Small intestine (tissue), 7 donors: ENCODE measurements around the gene PPP4R2. TPM values are rescaled to one million over a fixed set of nuclear protein-coding genes. Genes with fewer than 3 reads are reported as not detected.

Experiments used
- DNase-seq, 2 donors: peaks; one replicate each; pipeline versions ENCODE4 v3.0.0 to v3.0.0-alpha.2; 2013
- FAIRE-seq: peaks from 2 replicates; lab custom pipeline; 2012; peaks lifted over from hg19 to GRCh38; lab: Jason Lieb, UNC
- H3K27ac ChIP-seq, 3 donors: one replicate each; pipeline ENCODE4 v1.5.1; 2013; ENCODE audit warnings: low read length in 2 of 3, mild to moderate bottlenecking in 2 of 3, control low read depth in 1 of 3, inconsistent platforms in 1 of 3, low read depth in 1 of 3, moderate library complexity in 1 of 3
- H3K27me3 ChIP-seq, 3 donors: one replicate each; pipeline ENCODE4 v1.6.1; 2013; ENCODE audit warnings: low read length in 3 of 3, inconsistent platforms in 1 of 3; ENCODE audit not compliant: control insufficient read depth in 3 of 3, insufficient read depth in 3 of 3
- H3K36me3 ChIP-seq, 3 donors: one replicate each; pipeline ENCODE4 v1.6.1; 2013; ENCODE audit warnings: low read length in 3 of 3, inconsistent platforms in 1 of 3, low read depth in 1 of 3, mild to moderate bottlenecking in 1 of 3, moderate library complexity in 1 of 3; ENCODE audit not compliant: control insufficient read depth in 3 of 3, insufficient read depth in 2 of 3
- H3K4me1 ChIP-seq, 3 donors: one replicate each; pipeline ENCODE4 v1.6.1; 2013; ENCODE audit warnings: low read length in 2 of 3, inconsistent platforms in 1 of 3, low read depth in 1 of 3, mild to moderate bottlenecking in 1 of 3, moderate library complexity in 1 of 3; ENCODE audit not compliant: control insufficient read depth in 3 of 3, insufficient read depth in 2 of 3
- H3K4me3 ChIP-seq, 3 donors: one replicate each; pipeline ENCODE4 v1.5.1; 2013; ENCODE audit warnings: low read length in 3 of 3, control low read depth in 1 of 3, inconsistent platforms in 1 of 3, low read depth in 1 of 3, mild to moderate bottlenecking in 1 of 3, moderate library complexity in 1 of 3
- H3K9me3 ChIP-seq, 2 donors: one replicate each; pipeline ENCODE4 v1.6.1; 2013; ENCODE audit warnings: low read depth in 1 of 2, low read length in 1 of 2; ENCODE audit not compliant: control insufficient read depth in 2 of 2, insufficient read depth in 1 of 2
- WGBS, 3 donors: extraction: QIAGEN DNeasy Blood & Tissue Kit; methylation state at CpG; one replicate each; pipeline ENCODE4 v1.1.7; 2013; 5-methylcytosine and 5-hydroxymethylcytosine counted together
- polyA plus RNA-seq, 4 donors: library from polyadenylated mRNA; stranded (reverse) in 3 of 4; unstranded in 1 of 4; fragments of 200-250 nt in 3 of 4; fragments of 120-200 nt in 1 of 4; gene quantifications; one replicate each; pipeline versions ENCODE4 v1.2.1 to v1.2.3, GENCODE V29; 2013
- donor health status: healthy with polysubstance abuse.
- donor health status: control.
- donor health status: control.
- donor health status: Bipolar disorder and iron deficiency.
- donor health status: healthy.

PPP4R2 gene
- polyA plus RNA-seq, 4 donors: 18.8 to 67.6 (median 24.1) TPM

- Histone ChIP-seq H3K4me3 (no peak overlapping the region), H3K27ac (no peak overlapping the region), H3K36me3 (peaks cover 0 to 31% (median 3%) of the 10 kb centered on the region in 3 donors), H3K9me3 (no peaks in the 10 kb centered on the region), H3K4me1 (peaks cover 0 to 4% (median 0%) of the 10 kb centered on the region in 3 donors), H3K27me3 (no peaks in the 10 kb centered on the region)
- FAIRE-seq (no peak), DNase-seq (no peak)
- WGBS, 3 donors: 69 to 82% (median 77%) methylated on average over 5 of the region's 5 CpGs
Observed at GRCh38 chr3:73018790-73019441, 22.3 kb downstream of the PPP4R2 start.

GRCh38 chr3:73021301-73021835, 24.8 kb downstream of the PPP4R2 start:
- no peaks in the 10 kb centered on the region for H3K27me3 ChIP-seq
- peaks cover 0 to 15% (median 0%) of the 10 kb centered on the region in 3 donors for H3K36me3 ChIP-seq
- no peak overlapping the region for H3K4me3 ChIP-seq
- no peaks in the 10 kb centered on the region for H3K9me3 ChIP-seq
- peaks cover 0 to 6% (median 4%) of the 10 kb centered on the region in 3 donors for H3K4me1 ChIP-seq
- DNase-seq (no peak), FAIRE-seq (no peak)
- H3K27ac ChIP-seq: no peak overlapping the region
- WGBS, 3 donors: 49 to 78% (median 52%) methylated on average over 4 of the region's 4 CpGs

GRCh38 chr3:73024836-73025235, 28.2 kb downstream of the PPP4R2 start:
- Histone ChIP-seq H3K4me1 (peaks cover 0 to 13% (median 7%) of the 10 kb centered on the region in 3 donors), H3K27me3 (no peaks in the 10 kb centered on the region), H3K9me3 (no peaks in the 10 kb centered on the region), H3K27ac (no peak overlapping the region), H3K36me3 (peaks cover 0 to 18% (median 0%) of the 10 kb centered on the region in 3 donors), H3K4me3 (no peak overlapping the region)
- FAIRE-seq (no peak), DNase-seq (peak in 1 of 2 donors; percentile 28)

- H3K27ac ChIP-seq: no peak overlapping the region
- H3K4me3 ChIP-seq: no peak overlapping the region
- H3K4me1 ChIP-seq: peaks cover 0 to 13% (median 3%) of the 10 kb centered on the region in 3 donors
- DNase-seq: no peak
- no peak for FAIRE-seq
- no peaks in the 10 kb centered on the region for H3K9me3 ChIP-seq
- no peaks in the 10 kb centered on the region for H3K27me3 ChIP-seq
- WGBS, 3 donors: 69 to 86% (median 75%) methylated on average over 6 of the region's 6 CpGs
- H3K36me3 ChIP-seq: peaks cover 0 to 15% (median 0%) of the 10 kb centered on the region in 3 donors
Observed at GRCh38 chr3:73026111-73026759, 29.6 kb downstream of the PPP4R2 start.

GRCh38 chr3:73026760-73027113, 30.1 kb downstream of the PPP4R2 start:
- Histone ChIP-seq H3K27me3 (no peaks in the 10 kb centered on the region), H3K36me3 (peaks cover 0 to 15% (median 0%) of the 10 kb centered on the region in 3 donors), H3K4me1 (peaks cover 0 to 13% (median 3%) of the 10 kb centered on the region in 3 donors), H3K9me3 (no peaks in the 10 kb centered on the region), H3K4me3 (no peak overlapping the region), H3K27ac (no peak overlapping the region)
- DNase-seq (peak; percentile 15 to 59), FAIRE-seq (no peak)
- 26 to 73% (median 57%) methylated on average over 2 of the region's 2 CpGs for WGBS, 3 donors

- FAIRE-seq (no peak), DNase-seq (no peak)
- Histone ChIP-seq H3K27ac (no peak overlapping the region), H3K36me3 (peaks cover 0 to 10% (median 0%) of the 10 kb centered on the region in 3 donors), H3K4me3 (no peak overlapping the region), H3K4me1 (peaks cover 0 to 13% (median 3%) of the 10 kb centered on the region in 3 donors), H3K9me3 (no peaks in the 10 kb centered on the region), H3K27me3 (no peaks in the 10 kb centered on the region)
- WGBS, 3 donors: 61 to 87% (median 67%) methylated on average over 4 of the region's 4 CpGs
Observed at GRCh38 chr3:73028803-73029202, 32.2 kb downstream of the PPP4R2 start.

- Histone ChIP-seq H3K27ac (no peak overlapping the region), H3K36me3 (peaks cover 0 to 10% (median 0%) of the 10 kb centered on the region in 3 donors), H3K4me1 (peaks cover 0 to 12% (median 3%) of the 10 kb centered on the region in 3 donors), H3K9me3 (no peaks in the 10 kb centered on the region), H3K27me3 (no peaks in the 10 kb centered on the region), H3K4me3 (no peak overlapping the region)
- 19 to 35% (median 30%) methylated on average over 1 of the region's 1 CpG for WGBS, 3 donors
- FAIRE-seq (no peak), DNase-seq (no peak)
Observed at GRCh38 chr3:73029321-73029796, 32.7 kb downstream of the PPP4R2 start.

- Histone ChIP-seq H3K27ac (no peak overlapping the region), H3K4me1 (peaks cover 0 to 7% (median 3%) of the 10 kb centered on the region in 3 donors), H3K9me3 (no peaks in the 10 kb centered on the region), H3K27me3 (no peaks in the 10 kb centered on the region), H3K36me3 (peaks cover 0 to 12% (median 0%) of the 10 kb centered on the region in 3 donors), H3K4me3 (no peak overlapping the region)
- FAIRE-seq: no peak
- 91 to 100% (median 97%) methylated on average over 1 of the region's 1 CpG for WGBS, 3 donors
- no peak for DNase-seq
Observed at GRCh38 chr3:73030073-73030597, 33.5 kb downstream of the PPP4R2 start.
